HG03097 (cell line): ENCODE results near the gene SCYGR1.
"Not testable (repeated sequence)": the region's sequence is repeated elsewhere in the genome, so short reads cannot be mapped to it uniquely, and the experiment has no call there.

Source experiments
- ATAC-seq: cut with Tn5 transposase; IDR thresholded peaks from one replicate; pipeline ENCODE4 v1.9.1; 2021; ENCODE audit not compliant: unreplicated experiment, low FRiP score

SCYGR1 gene

DNA sequence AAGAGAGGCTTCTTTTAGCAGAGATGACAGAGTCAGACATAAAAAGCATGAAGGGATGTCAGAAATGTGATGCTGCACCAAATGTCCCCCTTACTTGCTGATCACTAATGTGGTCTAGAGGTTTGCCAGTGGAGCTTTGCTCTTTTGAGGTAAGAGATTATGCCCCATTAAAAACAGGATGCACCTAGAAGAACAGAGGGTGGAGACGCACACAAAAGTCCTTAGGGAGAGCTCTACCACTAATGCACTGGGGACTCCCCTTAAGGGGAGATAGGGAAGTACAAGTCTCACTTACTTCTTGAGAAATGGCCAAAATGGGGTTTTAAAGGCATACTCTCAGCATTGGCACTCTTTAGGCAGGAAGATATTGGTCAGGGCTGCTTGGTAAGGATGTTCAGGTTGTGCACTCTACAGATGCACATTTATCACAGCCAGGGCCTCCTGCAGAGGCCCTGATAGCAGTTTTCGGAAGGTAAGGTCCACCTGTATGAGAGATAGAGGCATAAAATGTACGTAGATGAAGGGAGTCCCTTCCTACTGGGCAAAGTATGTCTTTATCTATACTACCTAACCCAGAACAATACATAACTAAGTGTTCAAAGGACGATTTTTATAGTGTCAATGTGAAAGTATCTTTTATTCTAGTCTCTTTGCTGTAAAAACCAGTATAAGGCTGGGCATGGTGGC, 17.0 kb upstream of the SCYGR1 start:
- ATAC-seq, result no peak

DNA sequence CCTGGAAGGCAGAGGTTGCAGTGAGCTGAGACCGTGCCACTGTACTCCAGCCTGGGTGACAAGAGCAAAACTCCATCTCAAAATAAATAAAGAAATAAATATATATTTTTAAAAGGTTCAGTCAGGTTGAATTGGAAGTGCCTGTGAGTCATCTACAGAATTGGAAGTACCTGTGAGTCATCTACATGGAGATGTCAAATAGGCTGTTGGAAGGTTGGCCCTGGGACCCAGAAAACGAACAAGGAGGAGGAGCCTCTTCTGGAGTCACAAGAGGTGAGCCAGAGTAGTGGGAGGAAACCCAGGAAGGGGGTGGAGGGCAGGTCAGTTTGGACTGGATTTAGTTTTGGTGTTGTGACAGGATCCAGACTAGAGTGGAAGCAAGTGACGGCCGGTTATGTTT, 15.2 kb upstream of the SCYGR1 start:
- ATAC-seq, result no peak

DNA sequence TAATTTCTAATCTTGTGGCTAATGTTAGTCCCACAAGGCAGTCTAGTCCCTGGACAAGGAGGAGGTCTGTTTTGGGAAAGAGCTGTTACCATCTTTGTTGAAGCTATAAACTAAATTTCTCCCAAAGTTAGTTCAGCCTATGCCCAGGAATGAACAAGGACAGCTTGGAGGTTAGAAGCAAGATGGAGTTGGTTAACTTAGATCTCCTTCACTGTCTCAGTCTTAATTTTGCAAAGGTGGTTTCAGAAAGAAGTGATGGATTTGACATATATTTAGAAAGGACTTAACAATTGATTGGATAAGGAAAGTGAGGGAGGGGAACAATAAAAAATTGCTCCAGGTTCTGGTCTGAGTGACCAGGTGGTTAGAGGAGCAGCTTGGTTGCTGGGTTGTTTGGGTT, 14.6 kb upstream of the SCYGR1 start:
- no peak for ATAC-seq

DNA sequence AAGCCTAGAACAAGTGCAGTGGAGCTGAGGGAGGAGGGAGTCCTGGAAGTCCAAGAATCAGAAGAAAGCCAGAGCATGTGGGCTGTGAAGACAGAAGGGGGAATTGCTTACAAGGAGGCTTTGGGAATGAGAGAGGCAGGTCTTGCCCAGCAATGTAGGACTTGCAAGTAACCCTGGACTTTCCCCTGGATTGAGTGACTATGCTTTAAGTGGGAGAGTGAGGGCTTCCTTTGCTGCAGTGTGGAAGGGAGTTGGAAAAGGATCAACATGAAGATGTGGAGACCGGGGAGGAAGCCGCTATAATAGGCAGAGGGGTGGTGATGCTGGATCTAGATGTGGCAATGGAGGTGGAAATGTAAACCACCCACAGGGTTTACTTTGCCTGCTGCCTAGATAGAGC, 13.8 kb upstream of the SCYGR1 start:
- no peak for ATAC-seq

DNA sequence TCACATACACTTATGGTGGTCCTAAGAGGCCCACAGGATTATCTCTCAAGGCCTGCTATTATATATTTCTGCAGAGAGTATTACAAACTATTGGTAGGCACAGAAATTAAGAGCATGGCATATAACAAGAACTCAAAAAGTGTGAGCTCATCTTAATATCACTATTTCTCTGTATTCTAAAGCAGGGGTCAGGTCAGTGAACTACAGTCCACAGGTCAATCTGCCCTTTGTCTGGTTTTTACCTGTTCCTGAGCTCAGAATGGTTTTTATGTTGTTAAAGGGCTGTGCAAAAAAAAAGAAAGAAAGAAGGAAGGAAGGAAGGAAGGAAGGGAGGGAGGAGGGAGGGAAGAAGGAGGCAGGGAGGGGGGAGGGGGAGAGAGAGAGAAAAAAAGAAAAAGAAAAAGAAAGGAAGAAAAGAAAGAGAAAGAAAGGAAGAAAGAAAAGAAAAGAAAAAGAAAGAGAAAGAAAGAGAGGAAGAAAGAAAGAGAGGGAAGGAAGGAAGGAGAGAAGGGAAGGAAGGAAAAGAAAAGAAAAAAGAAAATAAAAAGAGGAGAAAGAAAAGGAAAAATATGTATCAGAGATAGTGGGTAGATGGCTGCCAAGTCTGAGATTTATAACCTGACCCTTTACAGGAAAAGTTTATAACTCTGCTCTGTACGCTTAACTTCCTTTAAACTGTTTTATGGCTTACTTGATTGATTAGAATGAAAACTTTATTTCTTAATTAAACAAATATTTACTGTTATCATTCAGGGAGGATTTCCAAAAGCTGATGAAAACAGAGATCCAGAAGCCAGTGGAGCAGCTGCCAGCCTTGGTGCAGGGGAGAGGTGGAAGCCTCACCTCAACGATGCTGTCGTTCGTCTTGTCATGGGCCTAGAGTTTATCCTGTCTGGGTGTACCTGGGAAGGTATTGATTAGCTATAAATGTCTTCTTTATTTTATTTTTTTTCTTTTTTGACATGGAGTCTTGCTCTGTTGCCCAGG, 11.2 kb upstream of the SCYGR1 start:
- no peak for ATAC-seq

DNA sequence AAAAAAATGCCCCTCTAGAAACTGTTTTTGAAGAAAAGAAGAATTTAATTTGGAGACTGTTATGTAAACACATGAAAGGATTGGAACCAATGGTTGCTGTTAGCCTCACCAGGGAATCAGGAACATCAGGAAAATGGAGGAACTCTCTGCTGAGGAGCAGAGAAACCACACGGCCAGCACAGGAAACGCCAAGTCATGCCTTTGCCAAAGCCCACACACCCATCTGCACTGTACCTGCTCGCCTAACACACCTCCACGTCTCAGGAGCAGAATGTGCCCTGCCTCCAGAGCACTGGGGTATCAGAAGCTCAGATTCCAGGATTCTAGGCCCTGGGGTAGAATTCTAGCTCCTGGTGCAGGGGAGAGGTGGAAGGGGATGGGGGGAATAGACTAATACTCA, 9.8 kb upstream of the SCYGR1 start:
- ATAC-seq, result no peak

DNA sequence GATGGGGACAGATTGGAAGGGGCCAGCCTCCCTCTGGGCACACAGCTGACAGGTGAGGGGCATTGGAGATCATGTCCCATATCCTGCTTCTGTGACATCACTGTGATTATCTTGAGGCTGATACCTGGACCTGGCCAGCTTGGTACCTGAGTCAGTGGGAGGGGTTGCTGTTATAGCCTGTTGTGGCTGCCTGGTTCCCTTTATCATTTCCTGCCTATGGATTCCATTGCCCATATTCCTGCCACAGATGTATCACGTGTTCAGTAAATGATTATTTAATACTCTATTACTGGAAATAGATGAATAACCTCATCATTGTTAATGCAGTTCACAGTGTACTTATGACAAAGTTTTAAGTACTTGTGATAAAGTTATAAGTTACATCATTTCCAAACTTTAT, 7.8 kb upstream of the SCYGR1 start:
- ATAC-seq, result no peak

DNA sequence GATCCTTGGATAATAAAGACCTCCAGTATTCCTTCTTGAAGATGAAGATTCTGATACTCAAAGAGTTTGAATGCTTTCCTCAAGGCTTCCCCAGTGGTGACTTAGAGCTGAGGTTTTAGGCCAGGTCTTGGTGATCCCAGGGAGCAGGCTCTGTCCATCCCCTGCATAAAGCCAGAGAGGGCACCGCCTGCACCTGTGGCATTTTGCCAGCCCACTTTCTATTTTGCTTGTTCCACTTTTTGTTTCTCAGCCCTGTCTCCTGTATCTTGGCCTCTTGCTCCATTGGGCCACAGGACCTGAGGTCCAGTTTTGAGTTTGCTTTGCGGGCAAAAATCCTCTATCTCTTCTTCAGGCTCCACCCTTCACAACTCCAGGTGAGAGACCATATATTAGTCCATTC, 6.7 kb upstream of the SCYGR1 start:
- ATAC-seq, result no peak

DNA sequence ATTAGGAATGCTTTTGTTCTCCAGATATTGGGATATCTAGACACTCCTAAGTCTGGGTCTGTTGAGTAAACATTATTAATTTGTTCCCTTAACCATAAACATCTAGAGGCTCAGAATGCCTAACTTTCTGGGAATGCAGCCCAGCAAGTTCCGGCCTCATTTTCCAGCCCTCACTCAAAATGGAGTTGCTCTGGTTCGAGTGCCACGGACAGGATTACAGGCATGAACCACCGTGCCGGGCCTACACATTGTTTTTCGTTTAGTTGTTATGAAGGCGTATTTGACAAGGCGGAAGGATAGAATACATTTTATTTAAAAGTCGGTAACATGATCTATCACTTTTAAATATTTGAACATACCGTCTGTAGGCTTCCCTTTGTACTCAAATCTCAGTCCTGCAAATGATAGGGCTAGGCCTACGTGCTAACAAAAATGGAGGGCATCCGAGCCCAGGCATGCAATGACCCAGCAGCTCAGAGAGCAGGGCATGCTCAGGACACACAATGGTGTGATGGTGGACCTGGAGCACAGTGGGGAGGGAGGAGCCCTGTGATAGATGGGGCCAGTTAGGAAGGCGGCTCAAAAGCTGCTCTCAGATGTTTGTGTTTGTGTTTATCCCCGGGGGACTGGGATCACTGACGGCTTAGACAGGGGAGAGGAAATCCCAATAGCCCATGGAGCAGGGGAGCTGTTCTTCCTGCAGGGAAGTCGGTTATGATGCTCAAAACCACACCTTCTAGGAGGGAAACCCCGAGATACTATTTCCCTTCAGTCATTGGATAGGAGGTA, 2.9 kb upstream of the SCYGR1 start:
- ATAC-seq, result no peak

DNA sequence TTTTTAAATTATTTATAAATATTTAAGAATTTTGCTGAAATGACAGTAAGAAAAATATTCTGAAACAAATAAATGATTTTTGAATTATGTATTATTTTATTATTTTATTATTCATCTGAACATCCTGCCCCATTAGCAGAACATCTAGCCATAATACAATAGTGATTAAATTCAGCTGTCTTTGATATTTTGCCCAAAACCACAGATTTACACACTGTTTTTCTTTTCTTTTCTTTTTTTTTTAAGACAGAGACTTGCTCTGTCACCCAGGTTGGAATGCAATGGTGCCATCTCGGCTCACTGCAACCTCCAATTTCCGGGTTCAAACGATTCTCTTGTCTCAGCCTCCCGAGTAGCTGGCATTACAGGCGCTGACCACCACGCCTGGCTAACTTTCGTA, 1.9 kb upstream of the SCYGR1 start:
- no peak for ATAC-seq

DNA sequence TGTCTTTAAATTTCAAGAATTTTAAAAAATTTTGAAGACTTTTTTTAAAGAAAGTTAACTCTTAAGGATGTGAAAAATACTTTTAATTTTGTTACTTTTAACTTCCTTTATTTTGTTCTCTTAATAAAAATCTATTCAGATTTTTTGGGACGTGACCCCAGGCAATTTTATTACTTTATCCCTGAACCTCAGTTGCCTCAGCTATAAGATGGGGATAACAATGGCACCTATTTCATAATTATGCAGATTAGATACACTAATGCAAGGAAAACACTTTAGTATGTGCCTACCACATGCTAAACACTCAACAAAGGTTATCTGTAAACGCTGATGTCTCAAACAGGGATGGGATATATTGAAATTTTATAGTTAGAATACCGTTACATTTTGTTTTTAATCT, 1.5 kb upstream of the SCYGR1 start:
- ATAC-seq, result no peak

DNA sequence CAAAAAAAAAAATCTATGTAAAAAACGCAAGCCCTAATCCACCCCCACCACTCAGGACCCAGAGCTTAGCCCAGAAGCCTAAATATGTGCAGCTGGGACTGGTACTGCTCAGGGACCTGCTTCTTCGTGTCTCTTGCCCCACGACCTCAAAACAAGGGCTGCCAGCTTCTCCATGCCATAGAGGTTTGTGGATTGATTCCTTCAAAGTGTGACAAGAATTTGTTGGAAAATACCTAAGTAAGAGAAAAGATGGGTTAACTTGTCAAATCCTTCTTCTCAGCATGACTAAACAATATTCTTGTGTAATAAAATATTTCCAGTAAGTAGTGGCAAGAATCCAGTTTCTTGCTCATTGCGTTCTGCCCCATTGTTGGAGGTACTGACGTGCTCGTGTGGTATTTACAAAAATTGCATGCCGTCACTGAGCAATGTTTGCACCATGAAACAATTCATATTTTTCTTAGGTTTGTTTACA, 825 bp upstream of the SCYGR1 start:
- no peak for ATAC-seq

DNA sequence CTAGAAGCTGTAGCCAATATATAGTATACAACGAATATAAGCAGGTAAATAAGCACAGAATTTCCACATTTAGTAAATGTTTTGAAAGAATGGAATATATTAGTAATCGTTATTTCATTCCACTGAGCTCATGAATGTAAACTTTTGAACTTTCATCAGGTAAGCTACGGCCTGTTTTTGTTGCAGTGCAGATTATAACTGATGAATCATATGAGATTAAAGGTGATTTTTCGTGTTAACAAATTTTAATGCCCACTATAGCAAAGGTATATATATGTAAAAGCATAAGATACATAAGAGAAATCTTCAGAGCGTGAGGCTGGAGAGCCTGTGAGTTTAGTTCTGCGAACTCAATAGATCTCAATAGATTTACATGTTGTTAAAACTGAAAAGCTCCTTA, 1.1 kb downstream of the SCYGR1 start:
- no peak for ATAC-seq

DNA sequence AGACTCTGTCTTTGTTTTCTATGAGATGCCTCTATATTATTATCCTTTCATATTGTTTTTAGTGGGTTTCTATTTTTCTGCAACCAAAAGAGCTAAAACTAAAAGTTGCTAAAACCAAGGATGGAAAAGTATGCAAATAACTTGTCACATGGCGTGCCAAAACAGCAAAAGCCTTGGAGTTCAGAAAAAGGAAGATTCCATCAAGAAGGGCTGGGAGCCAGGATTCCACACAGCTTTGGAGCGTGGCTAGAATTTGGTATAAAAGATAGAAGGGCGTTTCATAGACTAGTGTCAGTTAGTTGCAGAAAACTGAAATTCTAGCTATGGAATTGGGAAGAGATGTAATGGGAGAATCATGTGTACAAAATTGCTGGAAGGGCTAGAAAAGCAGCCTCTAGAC, 4.1 kb downstream of the SCYGR1 start:
- no peak for ATAC-seq

DNA sequence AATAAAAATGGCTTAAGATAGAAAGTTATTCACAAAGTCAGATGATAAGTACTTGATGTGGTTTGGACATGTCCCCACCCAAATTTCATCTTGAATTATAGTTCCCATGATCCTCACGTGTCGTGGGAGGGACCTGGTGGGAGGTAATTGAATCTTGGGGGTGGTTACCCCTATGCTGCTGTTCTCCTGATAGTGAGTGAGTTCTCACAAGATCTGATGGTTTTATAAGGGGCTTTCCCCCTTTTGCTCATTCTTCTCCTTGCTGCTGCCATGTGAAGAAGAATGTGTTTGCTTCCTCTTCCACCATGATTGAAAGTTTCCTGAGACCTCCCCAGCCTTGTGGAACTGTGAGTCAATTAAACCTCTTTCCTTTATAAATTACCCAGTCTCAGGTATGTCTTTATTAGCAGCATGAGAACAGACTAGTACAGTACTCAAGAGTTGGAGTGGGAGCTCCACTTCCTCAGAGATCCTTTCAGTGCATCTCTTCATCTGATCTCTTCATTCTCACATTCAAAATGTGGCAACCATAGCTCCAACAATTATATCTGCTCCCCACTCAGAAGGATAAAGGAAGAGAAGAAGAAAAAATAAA, 5.4 kb downstream of the SCYGR1 start:
- not testable (repeated sequence) for ATAC-seq

DNA sequence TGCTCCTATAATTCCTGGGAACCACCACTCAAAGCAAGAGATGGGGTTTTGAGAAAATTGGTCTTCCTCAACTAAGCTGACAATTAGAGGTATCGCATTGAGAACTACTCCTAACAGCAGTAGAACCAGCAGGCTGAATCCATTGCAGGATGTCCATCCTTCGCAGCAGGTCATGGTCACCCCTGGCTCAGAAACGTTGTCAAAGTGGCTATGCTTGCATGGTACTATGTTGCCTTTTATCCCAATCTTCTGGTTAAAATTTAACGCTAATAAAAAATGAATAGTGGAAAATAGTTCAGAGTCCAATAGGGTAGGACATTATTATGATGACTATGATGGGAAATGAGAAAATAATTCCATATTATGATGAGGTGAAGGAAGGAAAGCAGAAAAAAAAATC, 8.7 kb downstream of the SCYGR1 start, which contains the start of gene TM4SF20:
Gene TM4SF20, minus strand, starts transcription at position 212 of the 400 bp plus-strand sequence. Its CDS starts 38 bp downstream, at position 174.
- no peak for ATAC-seq

DNA sequence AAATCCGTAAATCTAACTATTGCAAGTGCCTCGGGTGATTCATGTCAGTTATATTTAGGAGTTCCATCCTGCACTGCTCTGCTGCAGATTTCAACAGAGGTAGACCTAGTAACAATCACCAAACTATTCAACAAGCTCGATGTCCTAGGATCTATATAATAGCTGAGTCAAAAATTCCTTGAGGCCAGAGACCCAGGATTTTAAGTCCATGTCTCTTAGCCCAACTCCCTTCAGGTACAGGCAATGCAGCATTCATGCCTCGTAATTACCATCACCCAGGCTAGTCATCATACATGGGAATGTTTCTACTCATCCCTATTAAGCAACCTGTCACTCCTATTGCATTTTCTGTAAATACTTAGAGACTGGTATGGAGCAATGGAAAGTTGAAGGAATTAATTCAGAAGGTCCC, 9.4 kb downstream of the SCYGR1 start:
- ATAC-seq, result no peak

DNA sequence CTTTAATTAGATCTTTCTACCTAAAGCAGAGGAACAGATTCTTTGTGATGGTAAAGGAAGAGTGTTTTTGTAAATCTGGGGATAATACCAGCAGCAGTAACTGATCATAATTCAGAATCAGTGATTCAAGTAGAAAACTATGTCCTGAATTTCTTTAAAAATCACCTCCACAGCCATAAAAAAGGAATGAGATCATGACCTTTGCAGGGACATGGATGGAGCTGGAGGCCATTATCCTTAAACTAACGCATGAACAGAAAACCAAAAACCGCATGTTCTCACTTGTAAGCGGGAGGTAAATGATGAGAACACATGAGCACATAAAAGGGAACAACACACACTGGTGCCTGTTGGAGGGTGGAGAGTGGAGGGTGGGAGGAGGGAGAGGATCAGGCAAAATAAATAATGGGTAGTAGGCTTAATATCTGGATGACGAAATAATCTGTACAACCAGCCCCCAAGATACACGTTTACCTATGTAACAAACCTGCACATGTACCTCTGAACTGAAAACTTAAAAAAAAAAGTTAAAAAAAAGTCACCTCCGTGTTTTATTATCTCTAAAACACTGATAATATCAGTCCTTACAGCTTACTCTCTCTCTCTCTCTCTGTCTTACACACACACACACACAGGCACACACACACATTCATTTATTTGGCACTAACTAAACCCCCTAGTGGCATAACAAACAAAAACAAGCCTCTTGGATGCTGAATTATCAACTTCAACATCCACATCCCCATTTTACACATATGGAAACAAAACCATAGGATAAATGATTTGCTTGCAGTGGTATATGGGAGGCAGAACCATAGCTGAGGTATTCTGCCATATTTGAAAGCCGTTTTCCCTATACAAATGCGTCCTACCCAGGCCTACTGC, 10.0 kb downstream of the SCYGR1 start:
- no peak for ATAC-seq

DNA sequence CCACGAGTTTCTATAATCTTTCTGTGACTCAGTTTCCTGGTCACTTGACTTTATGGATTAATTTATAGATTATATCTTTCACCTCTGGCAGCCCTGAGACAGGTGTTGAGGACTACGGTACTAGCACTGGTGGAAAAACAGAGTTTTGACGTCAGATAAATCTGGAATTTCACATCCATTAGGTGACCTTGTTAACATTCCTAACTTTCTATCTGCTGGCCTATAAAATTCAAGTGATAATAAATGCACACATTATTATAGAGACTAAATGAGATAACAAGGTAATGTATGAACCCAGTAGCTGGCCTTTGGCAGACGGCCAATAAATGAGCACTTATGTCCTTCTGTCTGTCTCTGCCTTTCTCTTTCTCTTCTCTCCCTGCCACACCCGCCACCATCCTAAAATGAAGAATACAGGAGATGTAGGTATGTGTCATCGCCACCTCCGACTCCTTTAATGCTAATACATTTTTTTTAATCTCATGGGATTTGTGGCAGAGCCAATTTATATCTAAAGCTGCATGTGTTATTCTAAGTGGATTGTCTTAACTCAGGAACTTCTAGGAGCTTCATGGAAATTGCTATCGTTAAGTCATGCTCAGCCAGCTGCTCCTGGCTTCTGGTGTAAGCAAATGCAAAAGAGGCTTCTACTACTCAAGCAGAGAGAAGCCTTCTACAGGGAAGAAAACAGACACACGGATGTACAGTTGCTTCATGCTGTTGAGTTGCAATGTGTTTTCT, 10.9 kb downstream of the SCYGR1 start:
- ATAC-seq, result no peak
